PC-3 (cell line): ENCODE data around the gene SHTN1.

Source experiments
- CTCF ChIP-seq: fragments of 300-600 bp; sonication (generic); conservative IDR thresholded peaks from 2 replicates; pipeline ENCODE4 v1.5.1; 2017; ENCODE audit warnings: antibody characterized with exemption, low read depth, mild to moderate bottlenecking, low read length
- EZH2 ChIP-seq: fragments of 300-600 bp; sonication (generic); IDR thresholded peaks from one replicate; pipeline ENCODE4 v1.6.1; 2017; ENCODE audit warnings: antibody characterized with exemption, mild to moderate bottlenecking, low read length; ENCODE audit not compliant: unreplicated experiment

GRCh38 chr10:116877391-116877790 lies 127.6 kb downstream of the SHTN1 start:
- TF ChIP-seq EZH2 (no peak), CTCF (no peak)
